HG02571 (cell line): ENCODE results near the gene DUSP15.
A peak's percentile ranks its signal among the peaks of the same experiment; 100 is the strongest.
"Not testable (repeated sequence)": the region's sequence is repeated elsewhere in the genome, so short reads cannot be mapped to it uniquely, and the experiment has no call there.

Experiments
- ATAC-seq: cut with Tn5 transposase; IDR thresholded peaks from one replicate; pipeline ENCODE4 v1.9.1; 2021; ENCODE audit warnings: mild to moderate bottlenecking, moderate library complexity; ENCODE audit not compliant: unreplicated experiment

The DUSP15 gene

GRCh38 chr20:31824554-31825313 lies 45.6 kb downstream of the DUSP15 start:
- ATAC-seq = no peak

- no peak for ATAC-seq
Observed at GRCh38 chr20:31824125-31824485, 46.2 kb downstream of the DUSP15 start.

GRCh38 chr20:31823360-31824124 lies 46.8 kb downstream of the DUSP15 start:
- ATAC-seq = no peak

- peak; percentile 53 for ATAC-seq
Observed at GRCh38 chr20:31822421-31823330, 47.7 kb downstream of the DUSP15 start.

GRCh38 chr20:31821427-31821826 lies 48.9 kb downstream of the DUSP15 start:
- ATAC-seq = no peak

GRCh38 chr20:31820228-31820627 lies 50.1 kb downstream of the DUSP15 start:
- ATAC-seq = no peak

GRCh38 chr20:31819083-31819784 lies 51.1 kb downstream of the DUSP15 start, which contains the start of gene MYLK2:
MYLK2 (plus strand) TSS chr20:31819356; CDS start chr20:31819581, 225 bp downstream.
- ATAC-seq = no peak

GRCh38 chr20:31818376-31818908 lies 51.9 kb downstream of the DUSP15 start:
- ATAC-seq = no peak

GRCh38 chr20:31817461-31817860 lies 52.9 kb downstream of the DUSP15 start:
- no peak for ATAC-seq

GRCh38 chr20:31816221-31816620 lies 54.1 kb downstream of the DUSP15 start:
- no peak for ATAC-seq

GRCh38 chr20:31815408-31816188 lies 54.7 kb downstream of the DUSP15 start:
- no peak for ATAC-seq

- ATAC-seq = not testable (repeated sequence)
Observed at GRCh38 chr20:31814142-31814541, 56.2 kb downstream of the DUSP15 start.

- no peak for ATAC-seq
Observed at GRCh38 chr20:31813611-31814010, 56.7 kb downstream of the DUSP15 start.

- no peak for ATAC-seq
Observed at GRCh38 chr20:31811796-31812728, 58.3 kb downstream of the DUSP15 start.

GRCh38 chr20:31811198-31811597 lies 59.1 kb downstream of the DUSP15 start:
- ATAC-seq = no peak
